GM23338 (cell line): Measurements from ENCODE around the gene MIA. TPM values are rescaled to one million over a fixed set of nuclear protein-coding genes. Genes with fewer than 3 reads are reported as not detected.
"Not testable (repeated sequence)": the region's sequence is repeated elsewhere in the genome, so short reads cannot be mapped to it uniquely, and the experiment has no call there.

Source experiments
- ATAC-seq: fragments of 200-7000 bp; cut with Tn5 transposase; 3 replicates; pipeline ENCODE4 v1.9.1; 2020
- DNase-seq: peaks from one replicate; pipeline ENCODE4 v3.0.0-alpha.2; 2015; ENCODE audit warnings: low spot score
- H2AFZ ChIP-seq: fragments of 200-600 bp; sonication (generic); 2 replicates; pipeline ENCODE4 v1.8.0; 2016; ENCODE audit warnings: antibody characterized with exemption, mild to moderate bottlenecking, moderate library complexity
- H3F3A ChIP-seq: fragments of 200-600 bp; sonication (generic); replicated peaks from 2 replicates; pipeline ENCODE4 v1.8.0; 2017; ENCODE audit warnings: antibody characterized with exemption, mixed run types, low read depth
- H3K27ac ChIP-seq: fragments of 200-600 bp; sonication (generic); 2 replicates; pipeline ENCODE4 v1.6.1; 2016; ENCODE audit warnings: low read depth
- H3K27me3 ChIP-seq: fragments of 200-600 bp; sonication (generic); 2 replicates; pipeline ENCODE4 v1.8.0; 2016; ENCODE audit warnings: mild to moderate bottlenecking, mixed run types, moderate library complexity; ENCODE audit not compliant: insufficient read depth
- H3K36me3 ChIP-seq: fragments of 200-600 bp; sonication (generic); 2 replicates; pipeline ENCODE4 v1.8.0; 2016; ENCODE audit warnings: mild to moderate bottlenecking; ENCODE audit not compliant: insufficient read depth
- H3K4me1 ChIP-seq: fragments of 200-600 bp; sonication (generic); 2 replicates; pipeline ENCODE4 v1.8.0; 2016; ENCODE audit warnings: mild to moderate bottlenecking, moderate library complexity; ENCODE audit not compliant: insufficient read depth
- H3K4me2 ChIP-seq: fragments of 200-600 bp; sonication (generic); 2 replicates; pipeline ENCODE4 v1.7.1; 2017; ENCODE audit warnings: mixed run types
- H3K4me3 ChIP-seq: fragments of 200-600 bp; sonication (generic); 2 replicates; pipeline ENCODE4 v1.6.1; 2016; ENCODE audit warnings: mixed run types
- H3K79me2 ChIP-seq: fragments of 200-600 bp; sonication (generic); replicated peaks from 2 replicates; pipeline ENCODE4 v1.8.0; 2017; ENCODE audit warnings: mild to moderate bottlenecking; ENCODE audit not compliant: insufficient read depth
- H3K9me2 ChIP-seq: fragments of 200-600 bp; sonication (generic); 2 replicates; pipeline ENCODE4 v1.8.0; 2017; ENCODE audit not compliant: insufficient read depth
- H4K20me1 ChIP-seq: fragments of 200-600 bp; sonication (generic); replicated peaks from 2 replicates; pipeline ENCODE4 v1.8.0; 2017; ENCODE audit warnings: mild to moderate bottlenecking; ENCODE audit not compliant: insufficient read depth
- H3K27ac Mint-ChIP-seq: 2 replicates; pipeline ENCODE4 v1.8.0; 2020; ENCODE audit warnings: inconsistent platforms, mild to moderate bottlenecking, moderate library complexity, mixed read lengths
- H3K27me3 Mint-ChIP-seq: 3 replicates; pipeline ENCODE4 v1.8.0; 2022; ENCODE audit warnings: low read depth, mild to moderate bottlenecking, moderate library complexity, mixed read lengths, inconsistent platforms; ENCODE audit not compliant: insufficient read depth, poor library complexity
- H3K36me3 Mint-ChIP-seq: 3 replicates; pipeline ENCODE4 v1.8.0; 2021; ENCODE audit warnings: low read depth, mild to moderate bottlenecking, inconsistent platforms, moderate library complexity, mixed read lengths
- H3K4me1 Mint-ChIP-seq: 3 replicates; pipeline ENCODE4 v1.8.0; 2020; ENCODE audit warnings: mild to moderate bottlenecking, inconsistent platforms, mixed read lengths
- H3K4me3 Mint-ChIP-seq: 3 replicates; pipeline ENCODE4 v1.8.0; 2021; ENCODE audit warnings: moderate library complexity, mild to moderate bottlenecking, inconsistent platforms, mixed read lengths
- H3K9me3 Mint-ChIP-seq: 3 replicates; pipeline ENCODE4 v1.8.0; 2020; ENCODE audit warnings: moderate library complexity, mild to moderate bottlenecking, inconsistent platforms, mixed read lengths
- polyA plus RNA-seq: library from polyadenylated mRNA; unstranded; fragments of >200 nt; fragmentation: Nextera tagmentation; extraction: Ambion mirVana; gene quantifications from 2 replicates; pipeline ENCODE4 v1.2.1, GENCODE V29; 2016
- total RNA-seq: library from RNA; depleted of rRNA; stranded (reverse); fragments of >200 nt; shearing (Covaris generic); gene quantifications from 2 replicates; pipeline ENCODE4 v1.2.3, GENCODE V29; 2014

The MIA gene
- total and polyA plus RNA-seq, 2 experiments from 2014 or later = not detected

- not testable (repeated sequence) for DNase-seq, H3K36me3 Mint-ChIP-seq, H3K36me3 ChIP-seq, H3K4me3 ChIP-seq, H3K27me3 ChIP-seq, H3K4me3 Mint-ChIP-seq, H4K20me1 ChIP-seq, H3K4me1 ChIP-seq, H3F3A ChIP-seq, H3K4me2 ChIP-seq, H2AFZ ChIP-seq, H3K27ac Mint-ChIP-seq, ATAC-seq, H3K9me3 Mint-ChIP-seq, H3K79me2 ChIP-seq, H3K27ac ChIP-seq, H3K9me2 ChIP-seq
- H3K27me3 Mint-ChIP-seq = peaks cover 12% of the 10 kb centered on the region
- H3K4me1 Mint-ChIP-seq = peaks cover 17% of the 10 kb centered on the region
Measured at GRCh38 chr19:40822704-40823553, 47.6 kb downstream of the MIA start.

GRCh38 chr19:40824916-40825315, 49.6 kb downstream of the MIA start:
- H3K27me3 ChIP-seq, ATAC-seq, H3K36me3 ChIP-seq, H3K9me2 ChIP-seq, H3K79me2 ChIP-seq, H3K4me3 Mint-ChIP-seq, H3K27ac Mint-ChIP-seq, H3K27ac ChIP-seq, H3K27me3 Mint-ChIP-seq, H3K36me3 Mint-ChIP-seq, H3K4me1 Mint-ChIP-seq, H4K20me1 ChIP-seq, H3K9me3 Mint-ChIP-seq, H3K4me1 ChIP-seq, H3F3A ChIP-seq, H2AFZ ChIP-seq, DNase-seq, H3K4me3 ChIP-seq, H3K4me2 ChIP-seq: not testable (repeated sequence)

- not testable (repeated sequence) for DNase-seq, H3K36me3 ChIP-seq, H3F3A ChIP-seq, H3K9me3 Mint-ChIP-seq, H3K4me3 Mint-ChIP-seq, H3K4me1 Mint-ChIP-seq, ATAC-seq, H3K27ac ChIP-seq, H3K4me3 ChIP-seq, H3K36me3 Mint-ChIP-seq, H4K20me1 ChIP-seq, H3K27ac Mint-ChIP-seq, H3K27me3 ChIP-seq, H3K4me1 ChIP-seq, H2AFZ ChIP-seq, H3K9me2 ChIP-seq, H3K79me2 ChIP-seq, H3K4me2 ChIP-seq
- H3K27me3 Mint-ChIP-seq = peaks cover 13% of the 10 kb centered on the region
Measured at GRCh38 chr19:40825460-40826095, 50.3 kb downstream of the MIA start.

GRCh38 chr19:40826312-40826698, 51.0 kb downstream of the MIA start:
- not testable (repeated sequence) for H3K36me3 ChIP-seq, H3K9me2 ChIP-seq, H3K27ac Mint-ChIP-seq, H3K4me3 Mint-ChIP-seq, H3K4me2 ChIP-seq, H3K4me1 ChIP-seq, DNase-seq, H4K20me1 ChIP-seq, H2AFZ ChIP-seq, H3K9me3 Mint-ChIP-seq, H3F3A ChIP-seq, H3K79me2 ChIP-seq, H3K27ac ChIP-seq, H3K4me3 ChIP-seq, H3K36me3 Mint-ChIP-seq, H3K4me1 Mint-ChIP-seq, H3K27me3 ChIP-seq
- ATAC-seq = peak; percentile 66
- peaks cover 14% of the 10 kb centered on the region for H3K27me3 Mint-ChIP-seq

- peaks cover 14% of the 10 kb centered on the region for H3K27me3 Mint-ChIP-seq
- H3K9me2 ChIP-seq, H3K4me3 ChIP-seq, H3K4me3 Mint-ChIP-seq, H3K27ac ChIP-seq, H4K20me1 ChIP-seq, H2AFZ ChIP-seq, H3K36me3 Mint-ChIP-seq, H3K4me1 Mint-ChIP-seq, H3K9me3 Mint-ChIP-seq, ATAC-seq, H3K4me1 ChIP-seq, H3F3A ChIP-seq, H3K27me3 ChIP-seq, H3K79me2 ChIP-seq, H3K27ac Mint-ChIP-seq, H3K4me2 ChIP-seq, DNase-seq, H3K36me3 ChIP-seq: not testable (repeated sequence)
Measured at GRCh38 chr19:40826699-40827385, 51.5 kb downstream of the MIA start.
